Epithelial cell of proximal tubule (primary cell): ENCODE data around the gene FMNL2. TPM values are rescaled to one million over a fixed set of nuclear protein-coding genes. Genes with fewer than 3 reads are reported as not detected.
A peak's percentile ranks its signal among the peaks of the same experiment; 100 is the strongest.
"Not testable (repeated sequence)": the region's sequence is repeated elsewhere in the genome, so short reads cannot be mapped to it uniquely, and the experiment has no call there.

ENCODE experiments used
- DNase-seq: peaks from one replicate; pipeline ENCODE4 v3.0.0-alpha.2; 2011; ENCODE audit warnings: low read depth
- H3K4me3 ChIP-seq: 2 replicates; pipeline ENCODE4 v1.5.1; 2011; ENCODE audit warnings: low read depth, mild to moderate bottlenecking, low read length
- total RNA-seq: library from RNA; depleted of rRNA; stranded (reverse); fragments of >200 nt; gene quantifications from 2 replicates; pipeline ENCODE4 v1.2.3, GENCODE V29; 2015
- TF ChIP-seq, protein P1 (sequence below): conservative IDR thresholded peaks from 2 replicates; pipeline ENCODE4 v1.5.1; 2012; ENCODE audit warnings: low read depth, mild to moderate bottlenecking, low read length

FMNL2 gene
- total RNA-seq, 1 donor from 2014 or later: 29.7 TPM

DNA sequence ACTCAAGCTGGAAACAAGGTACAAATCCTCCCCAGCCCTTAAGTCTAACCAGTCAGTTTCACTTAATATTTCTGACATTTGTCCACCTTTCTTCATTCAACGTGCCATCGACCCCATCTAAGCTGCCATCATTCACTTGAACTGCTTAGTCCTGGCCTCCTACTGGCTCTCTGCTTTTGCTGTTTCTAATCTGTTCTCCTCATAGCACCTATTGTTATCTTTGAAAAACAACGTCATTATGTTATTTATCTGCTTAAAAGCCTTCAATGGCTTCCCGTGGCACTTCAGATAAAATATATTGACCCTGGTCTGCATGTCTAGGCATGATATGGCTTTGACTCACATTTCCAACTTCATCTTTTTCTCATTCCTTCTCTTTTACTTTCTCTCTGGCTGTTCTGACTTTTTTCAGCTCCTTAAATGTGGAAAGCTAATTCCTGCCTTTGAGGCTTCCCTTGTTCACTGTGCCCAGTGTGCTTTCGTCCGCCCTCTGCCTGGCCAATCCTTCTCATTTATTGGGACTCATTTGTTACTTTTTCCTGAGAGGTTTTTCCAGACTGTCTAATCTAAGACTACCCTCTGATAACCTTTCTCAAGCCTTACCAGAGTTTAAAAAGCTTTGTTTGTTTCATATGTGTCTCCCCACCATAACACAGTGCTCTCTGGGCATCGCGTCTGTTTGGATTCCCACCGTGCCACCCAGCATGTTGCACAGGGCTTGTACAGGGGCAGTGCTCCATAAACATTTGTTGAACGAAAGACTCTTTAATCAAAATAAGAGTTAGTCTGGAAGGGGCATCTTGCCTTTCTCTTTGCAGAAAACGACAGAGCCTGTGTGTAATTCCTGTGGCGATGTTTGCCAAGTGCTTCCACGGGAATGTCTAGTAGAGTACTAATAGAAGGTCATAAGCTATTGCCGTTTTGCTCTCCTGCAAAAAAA lies 183.9 kb downstream of the FMNL2 start:
- DNase-seq: no peak
- H3K4me3 ChIP-seq: no peak overlapping the region
- TF ChIP-seq, protein P1, sequence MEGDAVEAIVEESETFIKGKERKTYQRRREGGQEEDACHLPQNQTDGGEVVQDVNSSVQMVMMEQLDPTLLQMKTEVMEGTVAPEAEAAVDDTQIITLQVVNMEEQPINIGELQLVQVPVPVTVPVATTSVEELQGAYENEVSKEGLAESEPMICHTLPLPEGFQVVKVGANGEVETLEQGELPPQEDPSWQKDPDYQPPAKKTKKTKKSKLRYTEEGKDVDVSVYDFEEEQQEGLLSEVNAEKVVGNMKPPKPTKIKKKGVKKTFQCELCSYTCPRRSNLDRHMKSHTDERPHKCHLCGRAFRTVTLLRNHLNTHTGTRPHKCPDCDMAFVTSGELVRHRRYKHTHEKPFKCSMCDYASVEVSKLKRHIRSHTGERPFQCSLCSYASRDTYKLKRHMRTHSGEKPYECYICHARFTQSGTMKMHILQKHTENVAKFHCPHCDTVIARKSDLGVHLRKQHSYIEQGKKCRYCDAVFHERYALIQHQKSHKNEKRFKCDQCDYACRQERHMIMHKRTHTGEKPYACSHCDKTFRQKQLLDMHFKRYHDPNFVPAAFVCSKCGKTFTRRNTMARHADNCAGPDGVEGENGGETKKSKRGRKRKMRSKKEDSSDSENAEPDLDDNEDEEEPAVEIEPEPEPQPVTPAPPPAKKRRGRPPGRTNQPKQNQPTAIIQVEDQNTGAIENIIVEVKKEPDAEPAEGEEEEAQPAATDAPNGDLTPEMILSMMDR: no peak

DNA sequence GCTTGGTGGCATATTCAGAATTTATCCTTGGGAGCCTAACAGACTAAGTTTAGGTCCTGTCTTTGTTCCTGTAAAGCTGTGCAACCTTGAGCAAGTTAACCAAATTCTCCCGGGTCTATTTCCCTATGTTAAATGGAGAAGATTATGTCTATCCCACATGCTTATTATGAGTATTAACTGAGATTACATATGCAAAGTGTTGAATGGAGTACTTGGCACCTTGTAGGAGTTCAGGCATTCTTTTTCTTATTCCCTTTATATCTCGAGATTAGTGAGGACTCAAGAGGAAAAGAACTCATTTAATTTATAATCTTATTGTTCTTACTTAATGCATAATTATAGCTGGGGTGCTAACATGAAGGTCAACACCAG lies 184.6 kb downstream of the FMNL2 start:
- no peak overlapping the region for H3K4me3 ChIP-seq
- DNase-seq: no peak
- TF ChIP-seq, protein P1: no peak

DNA sequence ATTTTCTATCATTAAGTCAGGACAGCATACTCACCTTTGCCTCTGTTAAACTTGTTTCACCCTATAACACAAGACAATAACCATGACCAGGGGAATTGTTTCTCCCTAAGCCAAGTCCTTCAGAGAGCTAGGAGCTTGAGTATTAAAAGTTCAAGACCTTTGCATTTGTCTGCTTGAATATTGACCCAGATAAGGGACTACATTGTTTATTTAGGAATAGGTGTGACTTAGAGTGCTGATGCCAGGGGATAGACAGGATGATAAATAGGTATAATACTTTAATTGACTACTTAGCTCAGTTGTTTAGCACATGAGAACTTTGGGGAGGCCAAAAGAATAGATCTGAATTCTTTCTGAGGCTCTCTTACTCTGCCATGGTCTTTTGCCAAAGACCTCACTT lies 185.8 kb downstream of the FMNL2 start:
- no peak for DNase-seq
- no peak overlapping the region for H3K4me3 ChIP-seq

DNA sequence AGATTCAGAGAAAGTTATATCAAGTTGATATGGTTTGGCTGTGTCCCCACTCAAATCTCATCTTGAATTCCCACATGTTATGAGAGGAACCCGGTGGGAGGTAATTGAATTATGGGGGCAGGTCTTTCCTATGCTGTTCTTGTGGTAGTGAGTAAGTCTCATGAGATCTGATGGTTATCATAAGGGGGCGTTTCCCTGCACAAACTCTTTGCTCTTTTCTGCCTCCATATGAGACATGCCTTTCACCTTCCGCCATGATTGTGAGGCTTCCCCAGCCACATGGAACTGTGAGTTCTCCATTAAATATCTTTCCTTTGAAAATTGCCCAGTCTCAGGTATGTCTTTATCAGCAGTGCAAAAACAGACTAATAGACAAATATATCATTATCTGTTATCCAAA lies 187.5 kb downstream of the FMNL2 start:
- H3K4me3 ChIP-seq, DNase-seq: not testable (repeated sequence)

More for the DNA sequence above, 185.8 kb downstream of the FMNL2 start:
- TF ChIP-seq, protein P1: no peak

DNA sequence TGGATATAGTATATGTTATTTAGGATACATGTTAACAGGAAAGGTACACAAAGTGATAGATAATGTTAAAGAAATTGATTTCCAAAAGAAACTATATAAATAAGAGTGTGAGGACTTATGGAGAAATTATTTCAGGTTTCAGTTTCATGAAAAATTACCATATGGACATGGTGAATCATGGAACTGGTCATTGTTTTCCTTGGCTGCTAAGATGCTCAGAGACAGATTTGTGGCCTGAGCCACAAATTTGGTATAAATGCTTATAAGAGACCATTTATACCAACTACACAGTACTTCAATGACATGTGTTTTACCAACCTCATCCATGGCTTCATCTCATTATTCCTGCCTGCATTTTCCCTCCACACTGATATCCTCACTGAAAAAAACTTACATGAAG lies 188.1 kb downstream of the FMNL2 start:
- TF ChIP-seq, protein P1: no peak
- no peak for DNase-seq
- H3K4me3 ChIP-seq: no peak overlapping the region

DNA sequence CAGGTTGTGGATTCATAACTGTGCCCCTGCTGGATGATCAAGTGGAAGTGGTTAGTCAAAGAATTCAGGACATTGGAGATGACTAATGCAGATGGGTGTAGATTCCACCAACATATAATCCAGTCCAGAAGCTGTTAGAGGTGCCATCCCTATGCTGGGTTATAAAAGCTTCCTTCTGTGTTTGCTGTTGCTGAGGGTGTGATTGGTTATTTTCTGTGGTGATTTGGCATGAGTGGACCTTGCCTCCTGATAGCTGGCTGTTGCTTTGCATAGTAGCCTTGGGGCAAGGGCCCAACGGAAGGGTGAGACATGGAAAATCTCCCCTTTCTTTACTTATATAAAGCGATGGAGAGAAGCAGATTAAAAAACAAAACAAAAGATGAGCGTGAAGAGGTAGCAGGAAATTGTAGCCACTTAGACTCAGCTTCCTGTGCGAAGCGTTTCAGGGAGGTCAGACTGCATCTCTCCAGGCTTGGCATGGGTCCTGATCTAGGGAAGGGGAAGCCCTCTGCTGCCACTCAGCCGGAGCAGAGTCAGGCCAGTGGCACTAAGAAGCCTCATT lies 190.4 kb downstream of the FMNL2 start:
- peak overlapping the region; percentile 21 for H3K4me3 ChIP-seq
- TF ChIP-seq, protein P1: peak; percentile 10
- no peak for DNase-seq

DNA sequence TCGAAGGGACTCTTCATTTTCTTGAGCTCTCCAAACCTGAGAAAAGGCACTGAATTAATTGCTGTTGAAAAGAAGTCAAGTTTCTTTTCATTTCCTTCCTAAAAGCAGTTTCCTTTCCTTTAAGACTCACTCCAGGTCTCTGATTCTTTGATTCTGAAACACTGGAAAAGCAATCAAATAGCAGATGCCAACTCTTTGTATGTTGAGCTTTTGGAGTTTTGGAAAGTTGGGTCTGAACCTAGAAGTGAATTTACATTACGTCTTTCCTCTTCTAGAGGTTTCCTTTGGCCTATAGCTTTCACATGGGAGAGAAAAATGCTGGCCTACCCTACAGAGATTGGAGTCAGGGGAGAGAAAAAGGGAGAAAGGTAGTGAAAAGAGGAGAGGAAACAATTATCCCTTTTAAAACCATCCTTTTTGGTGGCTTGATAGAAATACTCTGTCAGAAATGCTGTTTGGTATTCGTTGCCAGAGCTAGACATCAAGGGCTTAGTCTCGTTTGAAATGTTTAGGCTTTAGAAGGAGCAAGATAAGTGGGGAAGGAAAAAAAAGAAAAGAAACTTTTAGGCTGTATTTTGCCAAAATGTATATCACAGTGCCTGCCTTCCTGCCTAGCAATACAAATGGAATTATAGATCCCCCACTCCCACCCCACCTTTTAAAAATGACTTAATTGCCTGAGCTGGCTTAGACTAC lies 194.6 kb downstream of the FMNL2 start:
- TF ChIP-seq, protein P1: no peak
- H3K4me3 ChIP-seq: no peak overlapping the region
- DNase-seq: no peak
